ENCODE measurements around the gene TOMM5. TPM values are rescaled to one million over a fixed set of nuclear protein-coding genes. Genes with fewer than 3 reads are reported as not detected.

TOMM5 gene
- total RNA-seq, 1 donor from 2014 or later: 201 TPM

GRCh38 chr9:37542488-37542887, 49.9 kb downstream of the TOMM5 start:
- Mint-ChIP-seq H3K4me3 (no peak overlapping the region), H3K36me3 (peaks cover 36% of the 10 kb centered on the region), H3K9me3 (no peaks in the 10 kb centered on the region), H3K4me1 (peaks cover 3% of the 10 kb centered on the region), H3K27me3 (ENCODE audit: insufficient read depth, low read depth) (peaks cover 7% of the 10 kb centered on the region), H3K27ac (no peak overlapping the region)
- Histone ChIP-seq H3K4me2 (no peak overlapping the region), H3K4me1 (no peaks in the 10 kb centered on the region), H3K27ac (no peak overlapping the region), H3K79me2 (ENCODE audit: low read depth) (no peaks in the 10 kb centered on the region), H3K27me3 (no peaks in the 10 kb centered on the region), H3K9me3 (ENCODE audit: low read depth) (no peaks in the 10 kb centered on the region), H2AFZ (replicated peaks) (no peak overlapping the region), H4K20me1 (ENCODE audit: low read depth) (peaks cover 3% of the 10 kb centered on the region), H3K36me3 (no peaks in the 10 kb centered on the region), H3K4me3 (no peak overlapping the region), H3K9ac (no peak overlapping the region), H3F3A (ENCODE audit: low read depth) (no peaks in the 10 kb centered on the region)
- no peak for DNase-seq (ENCODE audit: low spot score)
- TF ChIP-seq EZH2phosphoT487 (IDR thresholded peaks at IDR 0.05) (no peak), EZH2 (IDR thresholded peaks at IDR 0.05) (no peak), CTCF (IDR thresholded peaks at IDR 0.05) (no peak)

- Histone ChIP-seq H3K4me1 (no peaks in the 10 kb centered on the region), H4K20me1 (ENCODE audit: low read depth) (peaks cover 3% of the 10 kb centered on the region), H3F3A (ENCODE audit: low read depth) (no peaks in the 10 kb centered on the region), H3K9ac (no peak overlapping the region), H3K9me3 (ENCODE audit: low read depth) (no peaks in the 10 kb centered on the region), H3K36me3 (no peaks in the 10 kb centered on the region), H3K27ac (no peak overlapping the region), H3K4me2 (no peak overlapping the region), H3K4me3 (no peak overlapping the region), H2AFZ (replicated peaks) (no peak overlapping the region), H3K79me2 (ENCODE audit: low read depth) (no peaks in the 10 kb centered on the region), H3K27me3 (no peaks in the 10 kb centered on the region)
- TF ChIP-seq CTCF (IDR thresholded peaks at IDR 0.05) (no peak), EZH2phosphoT487 (IDR thresholded peaks at IDR 0.05) (no peak), EZH2 (IDR thresholded peaks at IDR 0.05) (no peak)
- Mint-ChIP-seq H3K36me3 (peaks cover 39% of the 10 kb centered on the region), H3K27me3 (ENCODE audit: insufficient read depth, low read depth) (peaks cover 11% of the 10 kb centered on the region), H3K27ac (no peak overlapping the region), H3K9me3 (no peaks in the 10 kb centered on the region), H3K4me1 (peaks cover 3% of the 10 kb centered on the region), H3K4me3 (no peak overlapping the region)
- no peak for DNase-seq (ENCODE audit: low spot score)
These were observed 50.9 kb downstream of the TOMM5 start for GRCh38 chr9:37541465-37541864.

GRCh38 chr9:37540634-37541033, 51.8 kb downstream of the TOMM5 start:
- no peak overlapping the region for H3K9ac ChIP-seq
- H3F3A ChIP-seq (ENCODE audit: low read depth): peaks cover 5% of the 10 kb centered on the region
- no peak overlapping the region for H3K4me2 ChIP-seq
- Mint-ChIP-seq H3K4me3 (no peak overlapping the region), H3K4me1 (peaks cover 3% of the 10 kb centered on the region), H3K36me3 (peaks cover 39% of the 10 kb centered on the region), H3K27ac (no peak overlapping the region), H3K9me3 (no peaks in the 10 kb centered on the region), H3K27me3 (ENCODE audit: insufficient read depth, low read depth) (peaks cover 13% of the 10 kb centered on the region)
- no peak overlapping the region for H2AFZ ChIP-seq (replicated peaks)
- H3K27me3 ChIP-seq: no peaks in the 10 kb centered on the region
- no peak for DNase-seq (ENCODE audit: low spot score)
- no peak overlapping the region for H3K4me3 ChIP-seq
- no peaks in the 10 kb centered on the region for H3K79me2 ChIP-seq (ENCODE audit: low read depth)
- H3K9me3 ChIP-seq (ENCODE audit: low read depth): no peaks in the 10 kb centered on the region
- H3K36me3 ChIP-seq: no peaks in the 10 kb centered on the region
- TF ChIP-seq CTCF (IDR thresholded peaks at IDR 0.05) (no peak), EZH2 (IDR thresholded peaks at IDR 0.05) (no peak), EZH2phosphoT487 (IDR thresholded peaks at IDR 0.05) (no peak)
- H4K20me1 ChIP-seq (ENCODE audit: low read depth): peaks cover 5% of the 10 kb centered on the region
- peaks cover under 1% of the 10 kb centered on the region for H3K4me1 ChIP-seq
- no peak overlapping the region for H3K27ac ChIP-seq

Data from neural progenitor cell (in vitro differentiated cells).